Spinal cord (tissue), 10 donors: ENCODE results near the gene HOXD9. TPM values are rescaled to one million over a fixed set of nuclear protein-coding genes. Genes with fewer than 3 reads are reported as not detected.

ENCODE experiments used
- DNase-seq, 6 donors: peaks; one replicate each; pipeline versions ENCODE4 v3.0.0 to v3.0.0-alpha.2; 2013 to 2015; ENCODE audit warnings: low spot score in 6 of 6, low read depth in 4 of 6
- H3K27ac ChIP-seq: one replicate; pipeline ENCODE4 v1.5.1; 2013; ENCODE audit warnings: low read depth, low read length, control low read depth
- H3K27me3 ChIP-seq: one replicate; pipeline ENCODE4 v1.6.1; 2013; ENCODE audit warnings: low read length; ENCODE audit not compliant: control insufficient read depth, insufficient read depth
- H3K36me3 ChIP-seq: one replicate; pipeline ENCODE4 v1.6.1; 2013; ENCODE audit warnings: low read length; ENCODE audit not compliant: control insufficient read depth, insufficient read depth
- H3K4me1 ChIP-seq: one replicate; pipeline ENCODE4 v1.6.1; 2013; ENCODE audit warnings: low read length; ENCODE audit not compliant: control insufficient read depth, insufficient read depth
- H3K4me3 ChIP-seq: one replicate; pipeline ENCODE4 v1.5.1; 2013; ENCODE audit warnings: low read depth, low read length, control low read depth
- H3K9me3 ChIP-seq: one replicate; pipeline ENCODE4 v1.6.1; 2013; ENCODE audit warnings: low read length; ENCODE audit not compliant: control insufficient read depth, insufficient read depth
- WGBS: methylation state at CpG from one replicate; pipeline ENCODE4 v1.1.5; 2013; ENCODE audit warnings: missing lambda C conversion rate; ENCODE audit not compliant: insufficient coverage; 5-methylcytosine and 5-hydroxymethylcytosine counted together
- polyA plus RNA-seq, 2 donors: library from polyadenylated mRNA; unstranded; fragments of 120-200 nt; gene quantifications; one replicate each; pipeline ENCODE4 v1.2.1, GENCODE V29; 2013; ENCODE audit not compliant: insufficient read length in 2 of 2
- total RNA-seq, 2 donors: library from RNA; depleted of rRNA in 1 of 2; stranded (reverse); fragments of 120-200 nt in 1 of 2; fragments of >200 nt in 1 of 2; gene quantifications; one replicate each; pipeline versions ENCODE4 v1.2.3 to v1.2.4, GENCODE V29; 2013 to 2014
- donor health status: healthy.

HOXD9 gene
- total and polyA plus RNA-seq, 4 donors: 0.22 to 3.2 (median 3.1) TPM

DNA sequence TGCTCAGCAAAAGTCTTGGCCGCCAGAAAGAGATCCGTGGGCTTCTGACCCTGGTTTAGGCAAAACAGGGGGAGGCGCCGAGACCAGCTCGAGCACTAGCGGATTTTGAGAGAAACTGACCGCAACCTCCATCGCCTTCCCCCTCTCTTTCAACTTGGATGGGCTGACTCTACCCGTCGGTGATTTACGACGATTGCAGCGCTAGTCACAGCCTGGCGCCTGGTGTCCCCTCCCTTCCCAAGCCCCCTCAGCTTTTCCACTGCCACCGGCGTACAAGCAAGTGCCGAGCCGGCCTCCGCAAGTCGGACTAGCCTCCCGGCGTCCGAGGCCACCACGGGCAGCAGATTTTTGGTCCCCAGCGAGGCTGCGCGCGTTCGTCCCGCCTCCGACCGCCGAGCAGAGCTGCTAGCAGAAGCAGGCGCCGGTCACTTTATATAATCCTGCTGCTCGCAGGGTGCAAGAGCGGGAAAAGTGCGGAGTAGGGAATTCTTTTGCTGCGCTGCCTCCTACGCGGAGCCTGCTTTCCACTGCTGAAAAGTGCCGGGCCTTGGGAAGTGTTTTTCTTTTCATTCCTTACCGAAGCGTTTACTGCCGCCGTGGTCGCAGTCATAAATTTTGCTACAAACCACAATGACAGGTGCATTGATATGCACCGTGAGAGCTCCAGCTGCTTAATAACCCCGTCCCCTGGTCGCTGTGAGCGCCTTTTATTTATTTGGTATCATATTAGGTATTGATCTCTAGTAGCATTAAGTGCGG lies 42.3 kb downstream of the HOXD9 start:
- DNase-seq: peak in 1 of 6 donors; percentile 80
- Histone ChIP-seq H3K4me3 (peak overlapping the region; percentile 24), H3K36me3 (peaks cover 30% of the 10 kb centered on the region), H3K4me1 (peaks cover 60% of the 10 kb centered on the region), H3K27ac (peak overlapping the region; percentile 76), H3K9me3 (no peaks in the 10 kb centered on the region), H3K27me3 (peaks cover 38% of the 10 kb centered on the region)
- 18% methylated on average over 46 of the region's 52 CpGs for whole genome bisulfite sequencing

DNA sequence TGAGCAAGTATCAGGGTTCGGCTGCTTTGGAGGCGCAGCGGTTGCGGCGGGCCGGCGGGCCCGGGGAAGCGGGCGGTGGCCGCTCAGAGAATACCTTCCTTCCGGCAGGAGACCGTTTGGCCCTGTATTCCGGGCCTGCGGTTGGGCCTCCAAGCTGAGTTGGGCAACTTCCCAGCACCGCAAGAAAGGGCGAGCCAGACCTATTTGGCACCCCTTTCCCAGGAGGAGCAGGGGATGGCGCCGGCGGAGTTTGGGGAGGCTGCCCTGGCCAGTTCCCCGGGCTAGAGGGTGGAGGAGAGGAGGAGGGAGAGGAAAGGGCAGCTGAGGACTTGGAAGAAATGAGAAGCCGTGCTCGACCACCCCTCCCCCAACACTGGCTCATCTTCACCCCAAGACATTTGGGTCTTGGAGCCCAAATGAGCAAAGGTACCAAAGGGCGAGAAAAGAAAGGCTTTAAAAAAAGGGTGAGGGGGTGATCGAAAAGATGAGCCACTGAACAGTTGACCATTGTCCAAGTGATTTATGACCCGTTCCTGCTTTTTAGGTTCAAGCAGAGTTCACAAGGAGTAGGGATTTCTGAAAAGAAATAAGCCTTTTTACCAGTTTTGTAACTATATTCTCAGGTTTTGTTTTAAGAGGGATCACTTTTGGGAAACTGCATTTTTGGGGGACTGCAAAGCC lies 43.0 kb downstream of the HOXD9 start:
- H3K4me1 ChIP-seq: peaks cover 57% of the 10 kb centered on the region

DNA sequence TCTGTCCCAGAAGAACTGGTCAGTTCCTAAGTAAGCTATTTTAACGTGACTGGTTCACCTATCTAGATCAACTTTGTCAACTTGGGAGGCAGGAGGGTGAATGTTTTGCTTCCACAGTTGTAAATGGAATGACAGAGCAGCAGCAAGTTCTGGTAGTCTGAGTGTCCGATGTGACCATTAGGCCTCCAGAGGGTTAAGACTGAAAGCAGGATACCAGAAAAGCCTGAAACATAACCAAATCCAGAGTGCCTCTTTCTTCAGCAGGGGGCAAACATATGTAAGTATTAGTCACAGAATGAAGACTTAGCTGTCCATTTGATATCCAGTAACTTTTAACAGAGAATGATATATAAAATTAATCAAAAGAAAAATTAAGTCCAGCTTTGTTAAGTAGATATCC lies 43.8 kb downstream of the HOXD9 start:
- Histone ChIP-seq H3K36me3 (peaks cover 27% of the 10 kb centered on the region), H3K27me3 (peaks cover 29% of the 10 kb centered on the region), H3K27ac (peak overlapping the region; percentile 76), H3K9me3 (no peaks in the 10 kb centered on the region), H3K4me1 (peaks cover 58% of the 10 kb centered on the region), H3K4me3 (no peak overlapping the region)
- peak in 1 of 6 donors; percentile 38 for DNase-seq
- no CpG with 5 or more reads among the region's 2 CpGs for WGBS

More for the DNA sequence above, 43.0 kb downstream of the HOXD9 start:
- Histone ChIP-seq H3K27ac (peak overlapping the region; percentile 76), H3K4me3 (peak overlapping the region; percentile 24), H3K36me3 (peaks cover 22% of the 10 kb centered on the region), H3K9me3 (no peaks in the 10 kb centered on the region), H3K27me3 (peaks cover 32% of the 10 kb centered on the region)
- WGBS: 16% methylated on average over 19 of the region's 26 CpGs
- peak in 2 of 6 donors; percentile 69 to 72 for DNase-seq

DNA sequence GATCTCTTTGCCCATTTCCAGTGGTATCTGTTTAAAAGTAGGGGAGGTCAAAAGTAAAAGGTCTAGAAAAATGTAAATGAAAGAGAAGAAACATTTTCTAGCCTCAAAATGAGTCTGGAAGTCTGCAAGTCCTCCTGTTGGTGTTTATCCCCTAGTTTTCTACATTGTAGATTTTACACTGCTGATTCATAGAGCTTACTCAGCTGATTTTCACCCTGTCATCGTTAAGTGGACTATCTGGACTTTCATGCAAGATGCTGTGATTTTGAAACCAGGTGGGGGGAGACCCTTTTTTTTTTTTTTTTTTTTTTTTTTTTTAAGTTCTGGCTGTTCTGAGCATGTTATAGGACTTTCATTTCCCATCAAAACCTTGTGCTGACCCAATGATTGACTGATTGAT lies 44.9 kb downstream of the HOXD9 start:
- peaks cover 33% of the 10 kb centered on the region for H3K27me3 ChIP-seq
- no peaks in the 10 kb centered on the region for H3K9me3 ChIP-seq
- peaks cover 59% of the 10 kb centered on the region for H3K4me1 ChIP-seq
- H3K4me3 ChIP-seq: no peak overlapping the region
- no CpG with 5 or more reads among the region's 1 CpG for WGBS
- peaks cover 38% of the 10 kb centered on the region for H3K36me3 ChIP-seq
- DNase-seq: no peak
- H3K27ac ChIP-seq: no peak overlapping the region

DNA sequence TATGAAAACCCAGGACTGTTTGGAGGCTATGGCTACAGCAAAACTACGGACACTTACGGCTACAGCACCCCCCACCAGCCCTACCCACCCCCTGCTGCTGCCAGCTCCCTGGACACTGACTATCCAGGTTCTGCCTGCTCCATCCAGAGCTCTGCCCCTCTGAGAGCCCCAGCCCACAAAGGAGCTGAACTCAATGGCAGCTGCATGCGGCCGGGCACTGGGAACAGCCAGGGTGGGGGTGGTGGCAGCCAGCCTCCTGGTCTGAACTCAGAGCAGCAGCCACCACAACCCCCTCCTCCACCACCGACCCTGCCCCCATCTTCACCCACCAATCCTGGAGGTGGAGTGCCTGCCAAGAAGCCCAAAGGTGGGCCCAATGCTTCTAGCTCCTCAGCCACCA lies 46.7 kb downstream of the HOXD9 start:
- Histone ChIP-seq H3K27me3 (peaks cover 32% of the 10 kb centered on the region), H3K27ac (no peak overlapping the region), H3K36me3 (peaks cover 37% of the 10 kb centered on the region), H3K4me3 (no peak overlapping the region), H3K4me1 (peaks cover 46% of the 10 kb centered on the region), H3K9me3 (no peaks in the 10 kb centered on the region)
- DNase-seq: no peak
- WGBS: 40% methylated on average over 5 of the region's 5 CpGs

DNA sequence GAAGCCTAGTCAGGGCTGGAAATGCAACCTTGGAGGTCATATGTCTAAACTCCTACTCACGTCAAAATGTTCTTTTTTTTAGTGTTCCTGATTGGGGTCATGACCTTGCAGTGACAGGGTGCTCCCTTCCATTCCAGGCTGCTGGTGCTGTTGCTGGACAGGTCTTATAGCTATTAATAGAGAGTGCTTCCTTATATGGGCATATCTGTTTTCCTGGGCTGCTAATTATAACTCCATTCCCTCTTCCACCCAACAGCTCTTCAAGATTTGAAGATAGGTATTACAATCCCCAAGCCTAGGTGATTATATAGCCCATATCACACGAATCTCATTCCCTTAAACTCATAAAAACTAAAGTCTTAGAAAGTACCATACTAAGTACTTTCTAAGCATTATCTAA lies 47.2 kb downstream of the HOXD9 start:
- peaks cover 32% of the 10 kb centered on the region for H3K27me3 ChIP-seq
- WGBS: no CpG with 5 or more reads among the region's 2 CpGs

DNA sequence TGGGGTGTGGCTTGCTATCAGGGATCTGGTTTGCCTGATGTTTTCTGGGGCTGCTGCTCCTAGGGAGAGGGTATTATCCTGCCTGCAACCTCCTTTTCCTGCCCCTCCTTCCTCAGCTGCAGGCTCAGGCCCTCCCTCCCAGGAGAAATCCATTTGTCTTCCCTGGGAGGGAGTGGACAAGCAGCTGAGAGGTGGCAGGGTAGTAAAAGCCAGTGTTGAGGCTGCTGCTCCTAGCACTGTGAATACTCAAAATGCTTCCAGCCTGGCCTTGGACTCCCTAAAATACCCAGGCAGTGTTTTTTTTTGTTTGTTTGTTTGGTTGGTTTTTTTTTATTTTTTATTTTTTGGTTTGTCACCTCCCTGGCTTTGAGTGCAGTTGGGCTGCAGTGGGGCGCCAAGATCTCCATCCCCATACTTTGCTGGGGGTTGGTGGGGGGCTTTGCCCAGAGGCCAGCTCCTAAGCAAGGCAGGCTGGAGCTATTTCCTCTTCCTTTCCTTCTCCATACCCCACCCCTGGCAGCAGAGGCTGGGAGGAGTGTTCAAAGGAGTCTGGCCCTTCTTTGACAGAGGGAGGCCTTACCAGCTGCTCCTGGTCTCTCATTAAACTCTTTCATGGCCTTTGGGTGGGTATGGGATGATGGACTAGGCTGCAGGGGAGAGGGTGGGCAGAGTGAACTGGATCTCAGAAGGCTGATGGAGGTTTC lies 48.2 kb downstream of the HOXD9 start:
- peaks cover 31% of the 10 kb centered on the region for H3K36me3 ChIP-seq
- no peak overlapping the region for H3K4me3 ChIP-seq
- H3K27ac ChIP-seq: peak overlapping the region; percentile 69
- peaks cover 25% of the 10 kb centered on the region for H3K27me3 ChIP-seq
- peaks cover 47% of the 10 kb centered on the region for H3K4me1 ChIP-seq
- no CpG with 5 or more reads among the region's 1 CpG for WGBS
- H3K9me3 ChIP-seq: no peaks in the 10 kb centered on the region
- DNase-seq: peak in 2 of 6 donors; percentile 36 to 75

More for the DNA sequence above, 47.2 kb downstream of the HOXD9 start:
- Histone ChIP-seq H3K36me3 (peaks cover 34% of the 10 kb centered on the region), H3K27ac (no peak overlapping the region), H3K4me3 (no peak overlapping the region), H3K9me3 (no peaks in the 10 kb centered on the region), H3K4me1 (peaks cover 46% of the 10 kb centered on the region)
- no peak for DNase-seq

DNA sequence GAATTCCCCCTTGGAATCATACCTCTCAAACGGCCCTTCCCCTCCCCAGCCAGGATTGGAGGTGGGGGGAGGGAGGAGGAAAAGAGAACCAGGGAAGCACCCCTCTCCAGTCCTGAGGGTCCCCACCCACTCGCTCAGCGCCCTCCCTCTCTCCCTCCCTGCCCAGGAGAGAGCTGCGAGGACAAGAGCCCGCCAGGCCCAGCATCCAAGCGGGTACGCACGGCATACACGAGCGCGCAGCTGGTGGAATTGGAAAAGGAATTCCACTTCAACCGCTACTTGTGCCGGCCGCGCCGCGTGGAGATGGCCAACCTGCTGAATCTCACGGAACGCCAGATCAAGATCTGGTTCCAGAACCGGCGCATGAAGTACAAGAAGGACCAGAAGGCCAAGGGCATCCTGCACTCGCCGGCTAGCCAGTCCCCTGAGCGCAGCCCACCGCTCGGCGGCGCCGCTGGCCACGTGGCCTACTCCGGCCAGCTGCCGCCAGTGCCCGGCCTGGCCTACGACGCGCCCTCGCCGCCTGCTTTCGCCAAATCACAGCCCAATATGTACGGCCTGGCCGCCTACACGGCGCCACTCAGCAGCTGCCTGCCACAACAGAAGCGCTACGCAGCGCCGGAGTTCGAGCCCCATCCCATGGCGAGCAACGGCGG lies 49.0 kb downstream of the HOXD9 start:
- DNase-seq: peak in 2 of 6 donors; percentile 41 to 78
- Histone ChIP-seq H3K9me3 (no peaks in the 10 kb centered on the region), H3K27me3 (peaks cover 25% of the 10 kb centered on the region)

More for the DNA sequence above, 49.0 kb downstream of the HOXD9 start:
- WGBS: 28% methylated on average over 48 of the region's 51 CpGs
- peak overlapping the region; percentile 69 for H3K27ac ChIP-seq
- peaks cover 47% of the 10 kb centered on the region for H3K4me1 ChIP-seq
- H3K36me3 ChIP-seq: peaks cover 31% of the 10 kb centered on the region
- H3K4me3 ChIP-seq: peak overlapping the region; percentile 33
